Esophagus muscularis mucosa (tissue), 3 donors: ENCODE data around the gene SQSTM1.

Experiments
- CTCF ChIP-seq, 3 experiments: fragments of 200-600 bp in 2 of 3; fragments of 450-650 bp in 1 of 3; sonication (generic) in 2 of 3; IDR thresholded peaks; one replicate each; pipeline ENCODE4 v1.5.1; 2017 to 2019; ENCODE audit warnings: antibody characterized with exemption in 3 of 3, mild to moderate bottlenecking in 2 of 3, moderate library complexity in 1 of 3
- POLR2AphosphoS5 ChIP-seq, 2 donors: sonication (generic); formaldehyde crosslinking; IDR thresholded peaks; one replicate each; pipeline ENCODE4 v1.6.1; 2017; ENCODE audit warnings: antibody characterized with exemption in 2 of 2

GRCh38 chr5:179788193-179788854 lies 32.4 kb upstream of the SQSTM1 start:
- TF ChIP-seq CTCF (IDR thresholded peaks at IDR 0.05) (no peak), POLR2AphosphoS5 (IDR thresholded peaks at IDR 0.05) (no peak)
